Measurements from ENCODE around the gene IBA57.

IBA57 gene

GRCh38 chr1:228156941-228157728 is 8.5 kb upstream of the IBA57 start:
- DNase-seq, result no peak

DNA sequence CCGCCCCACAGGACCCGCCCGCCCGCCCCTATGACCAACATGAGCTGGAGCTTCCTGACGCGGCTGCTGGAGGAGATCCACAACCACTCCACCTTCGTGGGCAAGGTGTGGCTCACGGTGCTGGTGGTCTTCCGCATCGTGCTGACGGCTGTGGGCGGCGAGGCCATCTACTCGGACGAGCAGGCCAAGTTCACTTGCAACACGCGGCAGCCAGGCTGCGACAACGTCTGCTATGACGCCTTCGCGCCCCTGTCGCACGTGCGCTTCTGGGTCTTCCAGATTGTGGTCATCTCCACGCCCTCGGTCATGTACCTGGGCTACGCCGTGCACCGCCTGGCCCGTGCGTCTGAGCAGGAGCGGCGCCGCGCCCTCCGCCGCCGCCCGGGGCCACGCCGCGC is 7.9 kb upstream of the IBA57 start:
- no peak for DNase-seq

DNA sequence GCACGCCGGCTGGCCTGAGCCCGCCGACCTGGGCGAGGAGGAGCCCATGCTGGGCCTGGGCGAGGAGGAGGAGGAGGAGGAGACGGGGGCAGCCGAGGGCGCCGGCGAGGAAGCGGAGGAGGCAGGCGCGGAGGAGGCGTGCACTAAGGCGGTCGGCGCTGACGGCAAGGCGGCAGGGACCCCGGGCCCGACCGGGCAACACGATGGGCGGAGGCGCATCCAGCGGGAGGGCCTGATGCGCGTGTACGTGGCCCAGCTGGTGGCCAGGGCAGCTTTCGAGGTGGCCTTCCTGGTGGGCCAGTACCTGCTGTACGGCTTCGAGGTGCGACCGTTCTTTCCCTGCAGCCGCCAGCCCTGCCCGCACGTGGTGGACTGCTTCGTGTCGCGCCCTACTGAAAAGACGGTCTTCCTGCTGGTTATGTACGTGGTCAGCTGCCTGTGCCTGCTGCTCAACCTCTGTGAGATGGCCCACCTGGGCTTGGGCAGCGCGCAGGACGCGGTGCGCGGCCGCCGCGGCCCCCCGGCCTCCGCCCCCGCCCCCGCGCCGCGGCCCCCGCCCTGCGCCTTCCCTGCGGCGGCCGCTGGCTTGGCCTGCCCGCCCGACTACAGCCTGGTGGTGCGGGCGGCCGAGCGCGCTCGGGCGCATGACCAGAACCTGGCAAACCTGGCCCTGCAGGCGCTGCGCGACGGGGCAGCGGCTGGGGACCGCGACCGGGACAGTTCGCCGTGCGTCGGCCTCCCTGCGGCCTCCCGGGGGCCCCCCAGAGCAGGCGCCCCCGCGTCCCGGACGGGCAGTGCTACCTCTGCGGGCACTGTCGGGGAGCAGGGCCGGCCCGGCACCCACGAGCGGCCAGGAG is 7.2 kb upstream of the IBA57 start:
- no peak for DNase-seq

GRCh38 chr1:228159008-228159665 is 6.5 kb upstream of the IBA57 start:
- DNase-seq, result no peak

DNA sequence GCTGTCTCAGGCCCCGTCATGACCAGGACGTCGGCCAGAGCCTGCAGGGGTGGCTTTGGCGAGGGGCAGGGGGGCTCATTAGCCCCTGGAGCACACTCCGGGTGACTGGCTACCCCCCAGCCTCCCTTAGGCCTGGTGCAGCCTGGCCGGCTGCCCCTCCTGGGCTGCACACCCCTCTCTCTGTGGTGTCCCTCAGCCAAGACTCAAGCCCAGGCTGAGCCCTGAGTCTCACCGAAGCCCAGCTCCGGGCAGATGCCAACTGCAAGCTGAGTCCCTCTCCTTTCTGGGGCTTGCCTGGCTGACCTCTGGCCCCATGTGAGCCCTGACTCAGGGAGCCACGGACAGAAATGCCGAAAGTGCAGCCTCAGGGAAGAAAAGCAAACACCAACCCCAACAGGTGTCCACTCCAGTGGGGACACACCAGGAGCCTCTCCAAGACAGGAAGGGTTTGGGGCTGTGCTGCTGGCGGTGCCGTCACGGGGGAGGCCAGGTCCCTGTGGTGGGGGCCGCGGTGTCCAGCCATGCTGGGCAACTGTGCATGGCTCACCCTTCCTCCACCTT is 5.3 kb upstream of the IBA57 start:
- no peak for DNase-seq

DNA sequence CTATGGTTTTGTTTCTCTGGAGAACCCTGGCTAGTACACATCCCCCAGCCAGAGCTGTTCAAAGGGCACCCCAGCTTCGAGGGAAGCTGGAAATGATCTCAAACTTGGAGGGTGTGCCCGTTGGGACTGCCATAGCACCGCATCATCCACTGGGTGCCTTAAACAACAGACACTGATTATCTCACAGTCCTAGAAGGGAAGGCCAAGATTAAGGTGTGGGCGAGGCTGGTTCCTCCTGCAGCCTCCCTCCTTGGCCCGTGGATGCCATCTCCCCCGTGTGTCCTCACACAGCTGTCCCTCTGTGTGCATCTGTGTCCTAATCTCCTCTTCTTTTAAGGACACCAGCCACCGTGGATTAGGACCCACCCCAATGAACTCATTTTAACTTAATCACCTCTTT is 4.2 kb upstream of the IBA57 start:
- no peak for DNase-seq

GRCh38 chr1:228161866-228162265 is 3.7 kb upstream of the IBA57 start:
- DNase-seq, result no peak

- DNase-seq, result no peak
These were observed 3.2 kb upstream of the IBA57 start for GRCh38 chr1:228162286-228163006.

DNA sequence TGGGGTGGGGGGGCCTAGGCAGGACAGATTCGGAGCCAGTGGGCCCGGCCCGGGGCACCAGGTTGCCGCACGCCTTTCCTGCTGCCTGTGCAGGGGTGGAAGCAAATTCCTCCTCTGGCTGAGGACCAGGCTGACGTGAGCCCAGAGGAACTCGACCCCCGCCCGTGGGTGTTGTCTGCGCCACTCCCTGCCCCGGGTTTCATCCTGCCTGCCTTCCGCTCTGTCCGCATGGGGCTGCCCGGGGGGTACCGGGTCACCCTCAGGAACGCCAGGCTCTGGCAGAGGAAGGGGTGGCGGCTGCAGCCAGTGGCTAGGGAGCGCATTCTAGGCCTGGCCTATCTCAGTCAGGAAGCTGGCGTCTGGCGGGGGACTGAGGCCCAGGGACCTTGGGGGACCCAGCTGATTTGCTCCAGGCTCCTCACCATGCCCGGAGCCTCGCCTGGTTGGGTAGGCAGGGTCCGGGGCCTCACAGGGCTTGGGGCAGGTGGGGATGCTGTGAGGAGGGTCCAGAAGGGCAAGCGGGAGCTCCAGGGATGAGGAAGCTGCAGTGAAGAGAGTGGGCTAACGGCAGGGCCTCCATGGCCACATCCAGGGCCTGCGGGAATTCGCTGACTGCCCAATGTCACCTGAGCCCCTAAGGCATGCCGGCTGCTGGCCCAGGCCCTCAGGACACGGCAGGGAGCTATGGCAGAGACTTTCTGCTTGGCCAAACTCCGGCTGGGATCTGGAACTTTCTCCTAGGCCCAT is 2.4 kb upstream of the IBA57 start:
- DNase-seq, result no peak

- DNase-seq, result no peak
These were observed 1.7 kb upstream of the IBA57 start for GRCh38 chr1:228163776-228164519.

GRCh38 chr1:228164561-228165371 is 838 bp upstream of the IBA57 start:
- no peak for DNase-seq

GRCh38 chr1:228166170-228166936 is 749 bp downstream of the IBA57 start:
- DNase-seq, result peak; percentile 67

DNA sequence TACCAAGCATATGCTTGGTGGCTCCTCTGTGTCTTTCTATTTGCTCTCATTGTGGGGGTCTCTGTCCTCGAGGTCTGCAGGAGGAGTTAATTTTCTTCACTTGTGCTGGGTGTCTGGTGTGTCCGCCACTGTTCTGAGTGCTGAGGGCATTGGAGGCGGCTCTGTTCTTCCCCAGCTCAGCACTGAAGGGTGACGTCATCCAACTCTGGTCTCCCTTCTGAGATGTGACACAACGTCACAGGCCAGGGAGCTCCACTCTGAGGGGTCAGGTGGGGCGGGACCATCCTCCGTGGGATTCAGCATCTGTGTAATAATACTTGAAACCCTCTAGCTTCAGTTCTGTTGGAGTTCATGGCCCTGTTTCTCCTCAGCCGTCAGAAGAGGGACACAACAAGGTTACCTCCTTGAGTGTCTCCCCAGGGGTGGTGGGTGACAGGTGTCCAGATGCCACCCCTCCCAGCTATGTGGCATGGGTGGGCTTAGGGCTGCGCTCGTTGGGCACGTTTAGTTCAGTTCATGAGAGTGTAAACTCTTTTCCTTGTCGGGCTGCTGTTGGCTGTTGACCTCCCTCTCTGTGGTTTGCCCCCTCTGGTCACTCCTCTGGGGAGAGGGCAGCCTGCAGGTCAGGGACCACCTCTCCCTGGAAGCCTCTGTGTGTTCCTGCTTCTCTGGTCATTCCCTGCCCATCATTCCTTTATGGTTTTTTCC is 3.1 kb downstream of the IBA57 start:
- no peak for DNase-seq

DNA sequence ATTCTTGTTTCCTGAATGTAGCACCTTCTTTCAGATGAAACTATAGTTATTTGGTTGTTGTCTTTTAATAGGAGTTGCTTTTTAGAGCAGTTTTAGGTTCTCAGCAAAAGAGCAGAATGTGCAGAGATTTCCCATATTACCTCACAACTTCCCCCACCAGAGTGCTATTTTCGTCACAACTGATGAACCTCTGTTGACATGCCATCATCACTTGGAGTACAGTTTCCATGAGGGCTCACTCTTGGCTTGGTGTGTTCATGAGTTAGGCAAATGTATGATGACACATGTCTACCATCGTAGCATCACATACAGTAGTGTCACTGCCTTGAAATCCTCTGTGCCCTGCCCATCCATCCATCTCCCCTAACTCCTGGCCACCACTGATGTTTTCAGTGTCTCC is 3.7 kb downstream of the IBA57 start:
- DNase-seq, result no peak

DNA sequence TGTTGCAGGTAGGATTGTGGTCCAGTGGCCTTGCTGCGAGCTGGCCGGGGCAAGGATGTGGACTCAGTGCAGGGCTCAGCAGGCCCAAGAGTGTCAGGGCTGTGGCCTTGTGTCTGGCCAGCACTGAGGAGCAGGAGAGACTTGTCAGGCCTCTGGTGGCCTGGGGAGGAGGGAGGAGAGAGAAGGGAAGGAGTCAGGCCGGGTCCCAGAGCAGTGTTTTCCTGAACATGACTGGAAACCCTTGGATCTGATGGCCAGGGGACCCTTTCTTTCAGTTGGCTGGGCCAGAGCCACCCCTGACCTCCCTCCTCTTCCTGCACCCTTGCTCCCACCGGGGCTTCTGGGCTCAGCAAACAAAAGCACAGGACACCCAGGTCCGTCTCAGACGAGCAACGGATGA is 5.1 kb downstream of the IBA57 start:
- no peak for DNase-seq

DNA sequence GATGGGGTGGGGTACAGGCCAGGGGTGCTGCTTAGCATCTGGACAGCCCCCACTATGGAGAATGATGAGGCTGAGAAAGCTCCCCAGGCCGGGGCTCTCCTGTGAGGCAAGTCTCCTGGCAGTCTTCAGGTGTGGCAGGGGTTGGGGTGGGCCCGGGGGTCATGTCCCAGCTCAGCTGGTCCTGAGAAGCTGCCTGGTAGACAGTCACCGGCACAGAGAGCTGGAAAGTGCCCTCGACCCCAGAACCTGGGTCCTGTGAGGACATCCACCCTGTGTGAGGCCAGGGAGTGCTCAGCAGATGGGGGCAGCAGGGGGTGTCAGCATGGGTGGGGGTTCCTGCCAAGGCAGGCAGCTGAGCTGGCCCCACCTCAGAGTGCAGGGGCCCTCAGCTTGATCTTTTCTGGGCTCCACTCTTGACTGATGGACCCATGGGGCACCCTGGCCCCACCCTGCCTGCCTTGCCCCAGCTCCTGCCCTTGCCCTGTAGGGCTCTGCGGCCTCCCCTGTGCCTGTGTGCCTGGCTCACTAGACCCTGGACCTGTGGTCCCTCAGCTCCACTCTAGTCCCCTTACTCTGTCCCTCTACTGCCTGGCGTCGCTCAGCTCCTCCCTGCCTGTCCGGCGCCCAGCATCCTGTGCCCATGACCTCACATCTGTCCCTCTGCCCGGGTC is 5.8 kb downstream of the IBA57 start:
- no peak for DNase-seq

- DNase-seq, result no peak
These were observed 7.3 kb downstream of the IBA57 start for GRCh38 chr1:228172591-228173527.

All from CD4-positive, alpha-beta T cell treated with Interleukin-4 for 4 hours (primary cell).